HEK293T (cell line): ENCODE measurements around the gene VIPR2.

Source experiments
- ARNT ChIP-seq: fragments of 450-650 bp; IDR thresholded peaks from 2 replicates; pipeline ENCODE4 v1.6.1; 2017; ENCODE audit warnings: mild to moderate bottlenecking
- BHLHE40 ChIP-seq: fragments of 450-650 bp; IDR thresholded peaks from 2 replicates; pipeline ENCODE4 v1.6.1; 2016; ENCODE audit warnings: mild to moderate bottlenecking, moderate library complexity, borderline replicate concordance
- CTBP1 ChIP-seq: fragments of 450-650 bp; IDR thresholded peaks from 2 replicates; pipeline ENCODE4 v1.6.1; 2016; ENCODE audit warnings: borderline replicate concordance
- ELF4 ChIP-seq: fragments of 450-650 bp; IDR thresholded peaks from 2 replicates; pipeline ENCODE4 v1.6.1; 2017; ENCODE audit warnings: antibody characterized with exemption
- FOXA1 ChIP-seq: fragments of 450-650 bp; IDR thresholded peaks from 2 replicates; pipeline ENCODE4 v1.6.1; 2016; ENCODE audit warnings: mild to moderate bottlenecking
- FOXK2 ChIP-seq: fragments of 450-650 bp; IDR thresholded peaks from 2 replicates; pipeline ENCODE4 v1.6.1; 2016; ENCODE audit warnings: mild to moderate bottlenecking
- FOXM1 ChIP-seq: fragments of 450-650 bp; IDR thresholded peaks from 2 replicates; pipeline ENCODE4 v1.6.1; 2017; ENCODE audit warnings: mild to moderate bottlenecking, borderline replicate concordance
- HDGF ChIP-seq: fragments of 450-650 bp; IDR thresholded peaks from 2 replicates; pipeline ENCODE4 v1.6.1; 2017; ENCODE audit warnings: antibody characterized with exemption, borderline replicate concordance
- NFRKB ChIP-seq: fragments of 450-650 bp; IDR thresholded peaks from 2 replicates; pipeline ENCODE4 v1.6.1; 2016; ENCODE audit warnings: mild to moderate bottlenecking, moderate library complexity
- SP1 ChIP-seq: fragments of 450-650 bp; IDR thresholded peaks from 2 replicates; pipeline ENCODE4 v1.6.1; 2017
- TARDBP ChIP-seq: fragments of 450-650 bp; IDR thresholded peaks from 2 replicates; pipeline ENCODE4 v1.6.1; 2016
- ZNF384 ChIP-seq: fragments of 450-650 bp; IDR thresholded peaks from 2 replicates; pipeline ENCODE4 v1.6.1; 2016

- TF ChIP-seq HDGF (no peak), TARDBP (no peak), SP1 (no peak), NFRKB (no peak), ELF4 (no peak), FOXK2 (no peak), BHLHE40 (no peak), ARNT (no peak), FOXA1 (no peak), CTBP1 (no peak), FOXM1 (no peak), ZNF384 (no peak)
These were observed 106.6 kb downstream of the VIPR2 start for GRCh38 chr7:159038066-159038465.
